ENCODE results near the gene NOP10. TPM values are rescaled to one million over a fixed set of nuclear protein-coding genes. Genes with fewer than 3 reads are reported as not detected.
"Not testable (repeated sequence)": the region's sequence is repeated elsewhere in the genome, so short reads cannot be mapped to it uniquely, and the experiment has no call there.

NOP10 gene
- 181 and 191 TPM in 2 replicates for total RNA-seq
- long read RNA-seq, transcript NOP10-201 (2 exons, 554 nt), result major isoform, 30 of 31 reads
- long read RNA-seq, partial matches to known transcripts, result 0 of 31 reads
- long read RNA-seq, other reads (novel, unspliced or antisense), result 1 of 31 reads

DNA sequence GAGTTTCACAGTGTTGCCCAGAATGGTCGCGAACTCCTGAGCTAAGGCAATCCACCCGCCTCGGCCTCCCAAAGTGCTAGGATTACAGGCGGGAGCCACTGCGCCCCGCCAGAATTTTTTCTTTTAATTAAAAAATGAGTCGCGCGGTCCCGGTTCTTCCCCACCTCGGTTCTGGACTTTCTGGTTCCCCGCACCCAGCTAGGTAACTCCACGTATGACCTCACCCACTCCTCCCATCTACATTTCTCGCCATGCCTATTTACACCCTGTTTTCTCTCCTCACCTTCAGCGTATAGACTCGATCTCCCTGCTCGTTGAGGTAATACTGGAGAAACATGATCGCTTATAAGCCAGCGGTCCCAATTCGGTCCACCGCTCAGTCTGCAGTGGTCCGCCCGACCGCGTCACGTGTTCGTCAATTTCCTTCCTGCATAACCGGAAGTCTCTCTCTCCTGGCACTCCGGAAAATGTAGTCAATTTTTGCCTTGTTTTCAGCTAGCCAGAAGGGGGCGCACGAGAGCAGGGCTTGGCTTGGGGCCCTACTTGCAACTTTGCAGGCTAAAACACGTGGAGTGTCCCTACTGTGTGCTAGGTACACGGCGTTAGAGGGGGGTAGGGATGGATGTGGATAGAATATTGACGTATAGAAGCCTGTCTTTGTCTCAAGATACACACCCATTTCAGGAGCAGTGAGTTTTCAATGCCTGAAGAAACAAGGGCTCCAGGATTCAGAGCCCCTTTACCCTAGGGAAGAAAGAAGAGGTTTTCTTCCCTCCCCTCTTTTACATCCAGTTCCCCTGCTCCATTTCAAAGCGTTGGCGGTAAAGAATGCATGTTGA, at the start of gene NOP10, which contains the start of gene NUTM1:
Gene NOP10, minus strand, starts transcription at position 400 of the 839 bp plus-strand sequence. Its CDS starts 63 bp downstream, at position 337.
Gene NUTM1, plus strand, starts transcription at position 579 of the 839 bp plus-strand sequence. CDS start 382 bp downstream, outside the sequence.
- no peaks in the 10 kb centered on the region for H3K9me3 Mint-ChIP-seq
- peak within 1 kb of the TSS; percentile 93 for H3K27ac Mint-ChIP-seq (ENCODE audit: unreplicated experiment)
- DNase-seq (ENCODE audit: low read depth, low spot score), result peak; percentile 94
- H3K4me3 Mint-ChIP-seq, result peak within 1 kb of the TSS; percentile 12
- TF ChIP-seq, protein P1, sequence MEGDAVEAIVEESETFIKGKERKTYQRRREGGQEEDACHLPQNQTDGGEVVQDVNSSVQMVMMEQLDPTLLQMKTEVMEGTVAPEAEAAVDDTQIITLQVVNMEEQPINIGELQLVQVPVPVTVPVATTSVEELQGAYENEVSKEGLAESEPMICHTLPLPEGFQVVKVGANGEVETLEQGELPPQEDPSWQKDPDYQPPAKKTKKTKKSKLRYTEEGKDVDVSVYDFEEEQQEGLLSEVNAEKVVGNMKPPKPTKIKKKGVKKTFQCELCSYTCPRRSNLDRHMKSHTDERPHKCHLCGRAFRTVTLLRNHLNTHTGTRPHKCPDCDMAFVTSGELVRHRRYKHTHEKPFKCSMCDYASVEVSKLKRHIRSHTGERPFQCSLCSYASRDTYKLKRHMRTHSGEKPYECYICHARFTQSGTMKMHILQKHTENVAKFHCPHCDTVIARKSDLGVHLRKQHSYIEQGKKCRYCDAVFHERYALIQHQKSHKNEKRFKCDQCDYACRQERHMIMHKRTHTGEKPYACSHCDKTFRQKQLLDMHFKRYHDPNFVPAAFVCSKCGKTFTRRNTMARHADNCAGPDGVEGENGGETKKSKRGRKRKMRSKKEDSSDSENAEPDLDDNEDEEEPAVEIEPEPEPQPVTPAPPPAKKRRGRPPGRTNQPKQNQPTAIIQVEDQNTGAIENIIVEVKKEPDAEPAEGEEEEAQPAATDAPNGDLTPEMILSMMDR (conservative IDR thresholded peaks at IDR 0.05), result peak; percentile 99
- peaks cover 5% of the 10 kb centered on the region for H3K27me3 Mint-ChIP-seq (ENCODE audit: low read depth)
- H3K4me1 Mint-ChIP-seq, result peaks cover 19% of the 10 kb centered on the region
- peaks cover 12% of the 10 kb centered on the region for H3K36me3 Mint-ChIP-seq (ENCODE audit: low read depth)

DNA sequence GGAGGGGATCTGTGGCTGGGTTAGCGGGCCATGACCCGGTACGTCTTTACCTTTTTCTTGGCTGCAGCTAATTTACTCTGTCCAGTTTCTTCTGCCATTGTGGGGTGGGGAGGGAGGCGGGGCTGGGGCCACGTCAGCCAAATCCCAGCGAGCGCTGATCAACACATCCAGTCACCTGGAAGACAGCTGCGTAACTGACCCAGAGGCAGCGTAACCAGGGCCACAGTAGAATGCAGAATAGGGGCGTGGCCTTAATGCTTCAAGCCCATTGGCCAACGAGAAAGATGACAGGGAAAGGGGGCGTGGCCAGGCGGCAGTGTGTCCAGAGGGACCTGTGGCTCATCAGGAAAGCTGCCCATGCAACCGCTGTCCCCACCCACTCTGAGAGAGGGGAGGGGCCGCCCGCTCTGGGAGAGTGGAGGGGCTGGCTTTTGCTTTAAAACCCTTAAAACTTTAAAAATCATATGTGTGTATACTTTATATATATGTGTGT, 46.7 kb upstream of the NOP10 start:
- not testable (repeated sequence) for H3K27ac Mint-ChIP-seq (ENCODE audit: unreplicated experiment); H3K4me3 Mint-ChIP-seq; H3K27me3 Mint-ChIP-seq (ENCODE audit: low read depth); H3K36me3 Mint-ChIP-seq (ENCODE audit: low read depth); DNase-seq (ENCODE audit: low read depth, low spot score); H3K4me1 Mint-ChIP-seq; H3K9me3 Mint-ChIP-seq

DNA sequence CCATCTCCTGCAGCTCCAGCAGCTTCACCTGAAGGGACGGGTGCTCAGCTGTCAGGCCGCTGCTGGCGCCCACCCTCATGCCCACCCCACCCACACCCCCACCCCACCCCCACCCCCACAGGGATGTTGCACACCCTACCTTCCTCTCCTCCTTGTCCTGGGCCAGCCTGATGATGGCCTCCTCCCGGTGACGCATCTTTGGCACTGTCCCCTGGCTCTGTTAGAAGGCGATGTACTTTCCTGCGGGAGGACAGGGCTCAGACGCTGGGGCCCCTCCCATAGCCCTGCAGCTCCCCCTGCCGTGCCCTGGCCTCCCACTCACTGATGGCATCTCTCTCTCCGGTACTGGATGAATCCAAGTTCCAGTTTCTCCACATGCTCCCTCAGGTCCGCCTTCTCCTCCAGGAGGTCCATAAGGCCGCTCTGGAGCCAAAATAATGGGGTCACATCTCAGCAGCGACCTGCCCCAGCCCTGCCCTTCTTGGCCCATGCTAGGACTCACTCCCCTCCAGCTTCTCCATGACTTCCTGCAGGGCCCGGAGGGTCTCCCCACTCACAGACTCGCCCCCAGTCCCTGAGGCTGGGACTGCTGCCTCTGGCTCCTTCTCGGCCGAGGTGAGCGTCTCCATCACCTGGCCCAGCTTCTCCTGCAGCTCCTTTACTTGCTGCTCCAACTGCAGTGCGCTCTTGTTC, 39.0 kb upstream of the NOP10 start:
- H3K27me3 Mint-ChIP-seq (ENCODE audit: low read depth); H3K4me3 Mint-ChIP-seq; H3K36me3 Mint-ChIP-seq (ENCODE audit: low read depth); H3K27ac Mint-ChIP-seq (ENCODE audit: unreplicated experiment); DNase-seq (ENCODE audit: low read depth, low spot score); H3K4me1 Mint-ChIP-seq; H3K9me3 Mint-ChIP-seq: not testable (repeated sequence)

DNA sequence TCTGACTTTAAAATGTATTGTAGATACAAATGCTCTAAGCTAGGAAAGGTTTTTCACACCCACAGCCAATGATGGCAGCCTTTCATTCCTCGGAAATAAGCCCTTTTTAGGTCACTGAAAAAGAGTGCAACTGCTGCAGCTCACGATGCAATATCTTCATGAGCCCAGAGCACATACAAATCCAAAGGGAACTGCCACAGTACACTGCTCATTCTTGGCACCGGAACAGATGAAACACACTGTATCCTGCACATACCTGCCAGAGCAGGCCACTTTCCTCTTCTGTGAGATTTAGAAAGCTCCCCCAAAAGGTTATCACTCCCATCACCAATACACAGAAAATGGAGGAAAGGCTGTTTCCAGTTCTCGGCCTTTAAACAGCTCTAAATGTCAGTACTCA, 37.6 kb upstream of the NOP10 start:
- not testable (repeated sequence) for H3K9me3 Mint-ChIP-seq; H3K4me3 Mint-ChIP-seq; H3K27me3 Mint-ChIP-seq (ENCODE audit: low read depth); H3K36me3 Mint-ChIP-seq (ENCODE audit: low read depth); H3K27ac Mint-ChIP-seq (ENCODE audit: unreplicated experiment); H3K4me1 Mint-ChIP-seq; DNase-seq (ENCODE audit: low read depth, low spot score)

DNA sequence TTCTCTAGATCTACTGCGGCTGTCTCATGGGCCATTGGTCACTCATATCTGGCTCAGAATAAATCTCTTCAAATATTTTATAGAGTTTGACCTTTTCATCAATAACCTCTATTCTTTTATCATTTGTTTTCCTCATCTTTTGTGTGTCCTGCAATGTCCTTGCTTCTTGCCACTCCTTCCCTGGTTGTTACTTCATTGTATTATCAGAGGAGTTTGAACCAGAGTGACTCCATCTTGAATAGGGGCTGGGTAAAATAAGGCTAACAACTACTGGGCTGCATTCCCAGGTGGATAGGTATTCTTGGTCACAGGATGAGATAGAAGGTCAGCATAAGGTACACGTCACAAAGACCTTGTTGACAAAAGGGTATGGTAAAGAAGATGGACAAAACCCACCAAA, 33.9 kb upstream of the NOP10 start:
- Mint-ChIP-seq H3K4me3 (no peak overlapping the region), H3K9me3 (no peaks in the 10 kb centered on the region)
- TF ChIP-seq, protein P1 (conservative IDR thresholded peaks at IDR 0.05), result no peak

DNA sequence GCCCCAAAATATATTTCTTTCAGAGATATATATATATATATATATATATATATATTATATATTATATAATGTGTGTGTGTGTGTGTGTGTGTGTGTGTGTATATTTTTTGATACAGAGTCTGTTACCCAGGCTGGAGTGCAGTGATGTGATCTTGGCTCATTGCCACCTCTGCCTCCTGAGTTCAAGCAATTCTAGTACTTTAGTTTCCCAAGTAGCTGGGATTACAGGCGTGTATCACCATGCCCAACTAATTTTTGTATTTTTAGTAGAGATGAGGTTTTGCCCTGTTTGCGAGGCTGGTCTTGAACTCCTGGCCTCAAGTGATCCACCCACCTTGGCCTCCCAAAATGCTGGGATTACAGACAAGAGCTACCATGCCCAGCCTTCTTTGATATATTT, 32.6 kb upstream of the NOP10 start:
- not testable (repeated sequence) for DNase-seq (ENCODE audit: low read depth, low spot score); H3K4me1 Mint-ChIP-seq; H3K9me3 Mint-ChIP-seq; H3K4me3 Mint-ChIP-seq; H3K36me3 Mint-ChIP-seq (ENCODE audit: low read depth); H3K27ac Mint-ChIP-seq (ENCODE audit: unreplicated experiment); H3K27me3 Mint-ChIP-seq (ENCODE audit: low read depth)

More for the DNA sequence above, 33.9 kb upstream of the NOP10 start:
- Mint-ChIP-seq H3K27me3 (ENCODE audit: low read depth) (no peaks in the 10 kb centered on the region), H3K27ac (ENCODE audit: unreplicated experiment) (no peak overlapping the region), H3K4me1 (no peaks in the 10 kb centered on the region), H3K36me3 (ENCODE audit: low read depth) (no peaks in the 10 kb centered on the region)
- no peak for DNase-seq (ENCODE audit: low read depth, low spot score)

DNA sequence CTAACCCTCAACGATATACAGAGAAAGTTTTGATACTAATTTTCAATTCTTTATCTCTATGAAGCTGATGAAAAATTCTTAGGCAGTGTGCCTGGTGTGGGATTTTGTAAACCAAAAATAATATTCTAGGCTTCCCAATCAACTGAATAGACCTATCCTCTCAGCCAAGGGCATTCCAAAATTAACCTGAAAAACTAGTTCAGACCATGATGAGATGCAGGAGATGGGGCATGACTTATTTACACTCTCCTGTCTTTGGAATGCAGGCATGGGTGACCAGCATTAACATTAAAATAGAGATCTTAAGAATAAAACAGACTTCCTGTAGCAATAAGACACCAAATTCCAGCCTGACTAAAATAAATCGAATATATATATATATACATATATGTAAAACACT, 31.9 kb upstream of the NOP10 start:
- Mint-ChIP-seq H3K27me3 (ENCODE audit: low read depth) (no peaks in the 10 kb centered on the region), H3K36me3 (ENCODE audit: low read depth) (no peaks in the 10 kb centered on the region), H3K4me3 (no peak overlapping the region), H3K4me1 (no peaks in the 10 kb centered on the region), H3K9me3 (no peaks in the 10 kb centered on the region), H3K27ac (ENCODE audit: unreplicated experiment) (no peak overlapping the region)
- no peak for DNase-seq (ENCODE audit: low read depth, low spot score)
- TF ChIP-seq, protein P1 (conservative IDR thresholded peaks at IDR 0.05), result no peak

All from neural crest cell (in vitro differentiated cells).